HG03558 (cell line): ENCODE data around the gene METAP1.
"Not testable (repeated sequence)": the region's sequence is repeated elsewhere in the genome, so short reads cannot be mapped to it uniquely, and the experiment has no call there.

ENCODE experiments used
- ATAC-seq: cut with Tn5 transposase; IDR thresholded peaks from one replicate; pipeline ENCODE4 v1.9.1; 2021; ENCODE audit warnings: moderate number of reproducible peaks; ENCODE audit not compliant: unreplicated experiment; ENCODE audit errors: extremely low read depth

Gene METAP1

DNA sequence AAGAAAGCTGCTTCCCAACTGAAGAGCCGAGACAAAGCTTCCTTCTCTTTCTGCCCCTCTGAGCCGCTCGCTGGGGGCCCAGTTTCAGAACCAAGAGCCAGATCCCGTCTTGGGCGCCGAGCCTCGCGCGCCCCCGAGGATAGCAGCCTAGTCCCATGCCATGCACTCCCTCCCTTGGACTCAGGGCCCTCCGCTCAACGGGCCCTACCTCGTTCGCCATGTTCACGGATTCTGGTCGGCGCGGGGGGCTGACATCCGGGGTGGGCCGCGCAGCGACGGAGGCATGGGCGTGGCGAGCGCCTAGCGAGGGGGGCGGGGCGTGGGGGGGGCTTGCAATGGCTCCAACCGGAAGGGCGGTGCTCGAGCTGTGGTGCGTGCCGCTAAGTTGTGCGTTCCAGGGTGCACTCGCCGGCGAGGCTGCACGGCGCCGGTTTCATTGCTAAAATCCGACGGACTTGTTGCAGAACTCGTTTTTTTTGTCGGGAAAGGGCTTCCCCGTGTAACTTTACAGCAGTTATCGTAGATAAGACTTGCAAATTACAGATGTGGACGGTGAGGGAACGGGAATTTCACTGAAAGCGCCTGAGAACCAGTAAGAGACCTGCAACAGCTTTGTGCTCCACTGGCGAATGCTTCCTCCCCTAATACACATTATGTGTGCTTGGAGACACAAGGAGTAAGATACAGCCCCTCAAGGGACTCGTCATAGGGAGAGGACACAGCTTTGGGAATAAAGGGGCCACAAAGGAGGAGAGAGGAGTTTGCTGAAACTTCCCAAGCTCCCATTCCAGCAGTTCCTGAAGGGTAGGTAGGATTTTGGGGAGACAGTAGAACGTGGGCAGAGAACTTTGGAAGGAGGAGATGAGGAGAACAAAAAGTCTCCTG lies 93.2 kb downstream of the METAP1 start, which contains the start of gene ADH5:
Gene ADH5 (minus strand): TSS at position 308 of the 885 bp plus-strand sequence. CDS start 88 bp downstream, at position 220.
- peak; percentile 86 for ATAC-seq

DNA sequence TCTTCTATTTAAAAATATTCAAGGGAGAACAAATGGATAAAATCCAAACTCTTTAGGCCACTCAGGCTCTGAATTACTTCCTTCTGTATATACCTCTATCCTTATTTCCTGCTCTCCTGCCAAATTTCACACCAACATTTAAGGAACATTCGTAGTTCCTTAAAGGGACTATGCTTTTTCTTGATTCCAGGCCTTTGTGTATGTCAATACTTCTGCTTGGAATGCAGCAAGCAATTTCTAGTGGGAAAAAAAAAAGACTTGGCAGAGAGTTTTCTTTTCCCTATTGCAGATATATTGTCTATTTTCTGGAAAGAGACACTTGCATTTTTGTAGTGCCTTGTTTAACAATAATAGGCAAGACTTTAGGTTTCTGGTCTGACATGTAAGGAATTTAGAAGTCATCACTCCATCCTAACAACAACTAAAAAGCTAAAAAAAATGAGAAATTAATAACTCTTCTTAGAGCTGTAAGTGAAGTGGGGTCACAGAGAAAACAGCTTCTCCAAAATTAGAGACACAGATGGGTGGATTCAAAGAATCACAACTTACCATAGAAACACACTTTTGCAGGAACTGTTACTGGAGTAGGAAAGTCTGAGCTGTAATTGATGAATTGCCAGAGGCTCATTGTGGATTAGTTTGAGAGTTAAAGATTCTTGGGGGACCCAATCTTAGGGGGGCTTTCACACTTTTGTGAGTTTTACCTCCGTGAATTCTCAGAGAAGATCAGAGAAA lies 95.1 kb downstream of the METAP1 start:
- ATAC-seq = no peak

DNA sequence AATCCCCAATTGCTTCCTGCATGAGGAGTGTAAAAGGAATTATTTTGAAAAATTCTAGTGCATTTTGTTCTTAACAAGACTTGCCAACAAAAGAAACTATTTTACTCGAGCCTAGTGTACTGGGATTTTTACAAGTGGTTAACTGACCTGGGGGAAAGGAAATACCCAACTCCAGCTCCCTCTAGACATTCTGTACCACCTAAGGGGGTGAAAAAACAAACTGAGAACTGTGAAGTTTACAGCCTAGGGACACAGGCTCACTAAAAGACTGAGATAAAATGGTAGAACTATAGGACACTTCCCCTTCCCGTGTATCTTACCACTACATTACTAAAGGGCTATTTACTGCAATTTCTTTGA lies 95.7 kb downstream of the METAP1 start:
- no peak for ATAC-seq

DNA sequence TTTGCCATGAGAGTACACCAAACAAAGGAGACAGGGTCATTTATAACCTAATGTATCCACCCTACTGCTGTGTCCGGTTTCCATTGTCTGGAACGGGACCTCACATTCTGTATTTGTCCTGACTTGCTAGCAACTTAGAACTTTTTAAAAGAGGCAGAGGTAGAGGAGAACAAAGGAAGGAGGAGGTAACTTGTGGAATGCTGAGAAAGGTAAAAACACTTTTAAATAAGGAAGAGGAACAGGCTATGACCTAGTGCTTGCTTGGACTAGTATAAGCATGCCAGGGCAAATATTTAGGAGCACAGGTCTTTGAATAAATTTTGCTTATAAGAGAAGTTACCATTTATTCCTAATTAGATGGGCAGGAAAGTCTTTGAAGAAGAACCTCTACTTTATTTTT lies 96.3 kb downstream of the METAP1 start:
- not testable (repeated sequence) for ATAC-seq

DNA sequence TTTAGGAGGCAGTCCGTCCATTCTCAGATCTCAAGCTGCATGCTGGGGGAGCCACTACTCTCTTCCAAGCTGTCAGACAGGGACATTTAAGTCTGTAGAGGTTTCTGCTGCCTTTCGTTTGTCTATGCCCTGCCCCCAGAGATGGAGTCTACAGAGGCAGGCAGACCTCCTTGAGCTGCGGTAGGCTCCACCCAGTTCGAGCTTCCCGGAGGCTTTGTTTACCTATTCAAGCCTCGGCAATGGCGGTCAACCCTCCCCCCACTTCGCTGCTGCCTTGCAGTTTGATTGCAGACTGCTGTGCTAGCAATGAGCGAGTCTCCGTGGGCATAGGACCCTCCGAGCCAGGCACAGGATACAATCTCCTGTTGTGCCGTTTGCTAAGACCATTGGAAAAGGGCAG lies 103.8 kb downstream of the METAP1 start:
- no peak for ATAC-seq

- not testable (repeated sequence) for ATAC-seq
Observed at GRCh38 chr4:99099814-99100213, 104.3 kb downstream of the METAP1 start.

- ATAC-seq = no peak
Observed at GRCh38 chr4:99100876-99101275, 105.4 kb downstream of the METAP1 start.

- no peak for ATAC-seq
Observed at GRCh38 chr4:99102634-99103033, 107.1 kb downstream of the METAP1 start.

- no peak for ATAC-seq
Observed at GRCh38 chr4:99103166-99103565, 107.6 kb downstream of the METAP1 start.

DNA sequence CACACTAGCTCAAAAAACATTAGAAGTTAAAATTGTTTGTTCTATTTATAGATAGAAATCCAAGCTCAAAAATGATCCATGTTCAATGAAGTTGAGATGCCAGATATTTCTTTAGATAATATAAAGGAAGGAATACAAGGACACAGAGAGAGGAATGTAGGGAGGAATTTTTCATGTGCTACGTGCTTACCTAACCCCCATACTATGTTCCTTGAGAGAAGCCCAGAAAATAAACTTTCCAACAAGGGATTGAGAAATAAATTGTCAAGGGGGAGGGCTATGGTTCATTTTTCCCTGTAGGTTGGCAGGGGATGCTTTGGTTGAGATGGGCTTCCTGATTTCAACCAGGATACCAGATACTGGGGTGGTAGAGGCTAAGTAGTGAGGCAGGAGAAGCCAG lies 108.6 kb downstream of the METAP1 start:
- ATAC-seq = no peak

DNA sequence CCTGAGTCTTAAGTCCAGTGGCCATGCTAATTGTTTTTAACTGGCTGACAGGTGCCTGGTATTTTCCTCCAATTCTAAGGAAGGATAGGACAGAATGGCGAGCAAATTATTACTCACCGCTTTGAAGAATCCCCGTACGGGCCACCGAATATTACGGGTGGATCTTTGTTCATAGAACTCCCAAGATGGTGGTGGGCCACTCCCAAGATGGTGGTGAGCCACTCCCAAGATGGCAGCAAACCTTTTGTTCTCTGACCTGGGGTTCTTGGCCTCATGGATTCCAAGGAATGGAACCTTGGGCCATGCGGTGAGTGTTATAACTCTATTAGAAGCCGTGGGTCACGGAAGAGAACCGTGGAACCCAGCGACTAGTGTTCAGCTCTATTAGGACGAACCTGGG lies 113.8 kb downstream of the METAP1 start:
- not testable (repeated sequence) for ATAC-seq
